Stimulated activated naive B cell treated with anti-CD40 and anti-IgM and Interleukin-4, amounts not matched to agents 10 μg/mL and 1 μg/mL and 100 μg/mL, for 72 hours (primary cell): ENCODE measurements around the gene PLEKHN1.
A peak's percentile ranks its signal among the peaks of the same experiment; 100 is the strongest.
"Not testable (repeated sequence)": the region's sequence is repeated elsewhere in the genome, so short reads cannot be mapped to it uniquely, and the experiment has no call there.

Experiments used
- ATAC-seq, 2 donors: fragments of 150-1000 bp; cut with Tn5 transposase; replicated peaks; 2 replicates each; pipeline ENCODE4 v1.10.0; 2021; ENCODE audit warnings: moderate library complexity in 1 of 2
- DNase-seq: peaks from one replicate; pipeline ENCODE4 v3.0.0; 2021
- H3K27ac Mint-ChIP-seq: one replicate; pipeline ENCODE4 v1.8.0; 2022; ENCODE audit warnings: mild to moderate bottlenecking, mixed read lengths
- H3K27me3 Mint-ChIP-seq, 2 donors: one replicate each; pipeline ENCODE4 v1.8.0; 2022; ENCODE audit warnings: mixed read lengths in 2 of 2
- H3K36me3 Mint-ChIP-seq, 2 donors: one replicate each; pipeline ENCODE4 v1.8.0; 2022; ENCODE audit warnings: mixed read lengths in 2 of 2, mild to moderate bottlenecking in 1 of 2
- H3K4me1 Mint-ChIP-seq, 2 donors: one replicate each; pipeline ENCODE4 v1.8.0; 2022; ENCODE audit warnings: mixed read lengths in 2 of 2, mild to moderate bottlenecking in 1 of 2
- H3K4me3 Mint-ChIP-seq, 2 donors: one replicate each; pipeline ENCODE4 v1.8.0; 2022; ENCODE audit warnings: mild to moderate bottlenecking in 2 of 2, mixed read lengths in 2 of 2, moderate library complexity in 1 of 2
- H3K9me3 Mint-ChIP-seq, 2 donors: one replicate each; pipeline ENCODE4 v1.8.0; 2022; ENCODE audit warnings: mixed read lengths in 2 of 2, mild to moderate bottlenecking in 1 of 2

PLEKHN1 gene

GRCh38 chr1:1013105-1013921 lies 47.0 kb downstream of the PLEKHN1 start, which contains the start of gene ISG15:
Gene ISG15 (plus strand): TSS chr1:1013497. CDS start chr1:1013574, 77 bp downstream.
- ATAC-seq (peak; percentile 98), DNase-seq (peak; percentile 79)
- peaks cover 2 to 3% of the 10 kb centered on the region in 2 donors for H3K27me3 Mint-ChIP-seq
- H3K4me3 Mint-ChIP-seq: peak within 1 kb of the TSS; percentile 91 to 93
- peaks cover 20 to 26% of the 10 kb centered on the region in 2 donors for H3K4me1 Mint-ChIP-seq
- H3K9me3 Mint-ChIP-seq: peaks cover 2 to 3% of the 10 kb centered on the region in 2 donors
- peak within 1 kb of the TSS; percentile 95 for H3K27ac Mint-ChIP-seq
- peaks cover 0 to 4% of the 10 kb centered on the region in 2 donors for H3K36me3 Mint-ChIP-seq

GRCh38 chr1:1013922-1014648 lies 47.8 kb downstream of the PLEKHN1 start:
- peak overlapping the region; percentile 91 to 93 for H3K4me3 Mint-ChIP-seq
- peak overlapping the region; percentile 95 for H3K27ac Mint-ChIP-seq
- peaks cover under 1 to 1% of the 10 kb centered on the region in 2 donors for H3K9me3 Mint-ChIP-seq
- no peaks in the 10 kb centered on the region for H3K27me3 Mint-ChIP-seq
- peaks cover 0 to 3% of the 10 kb centered on the region in 2 donors for H3K36me3 Mint-ChIP-seq
- DNase-seq (no peak), ATAC-seq (no peak)
- peaks cover 19 to 24% of the 10 kb centered on the region in 2 donors for H3K4me1 Mint-ChIP-seq

GRCh38 chr1:1014799-1015681 lies 48.8 kb downstream of the PLEKHN1 start:
- H3K4me3 Mint-ChIP-seq: peak overlapping the region; percentile 39 to 93
- peaks cover 18 to 22% of the 10 kb centered on the region in 2 donors for H3K4me1 Mint-ChIP-seq
- DNase-seq: no peak
- H3K27ac Mint-ChIP-seq: no peak overlapping the region
- no peaks in the 10 kb centered on the region for H3K9me3 Mint-ChIP-seq
- peaks cover 0 to 2% of the 10 kb centered on the region in 2 donors for H3K36me3 Mint-ChIP-seq
- ATAC-seq: no peak
- no peaks in the 10 kb centered on the region for H3K27me3 Mint-ChIP-seq

GRCh38 chr1:1017397-1018320 lies 51.4 kb downstream of the PLEKHN1 start:
- H3K36me3 Mint-ChIP-seq, DNase-seq, H3K4me3 Mint-ChIP-seq, H3K9me3 Mint-ChIP-seq, ATAC-seq: not testable (repeated sequence)
- Mint-ChIP-seq H3K27me3 (peaks cover 0 to 17% of the 10 kb centered on the region in 2 donors), H3K27ac (peak overlapping the region; percentile 28), H3K4me1 (peaks cover 18 to 35% of the 10 kb centered on the region in 2 donors)

GRCh38 chr1:1018321-1018685 lies 52.0 kb downstream of the PLEKHN1 start:
- not testable (repeated sequence) for H3K9me3 Mint-ChIP-seq, DNase-seq, H3K27ac Mint-ChIP-seq, ATAC-seq, H3K4me3 Mint-ChIP-seq, H3K36me3 Mint-ChIP-seq
- Mint-ChIP-seq H3K4me1 (peaks cover 16 to 40% of the 10 kb centered on the region in 2 donors), H3K27me3 (peaks cover 4 to 24% of the 10 kb centered on the region in 2 donors)

DNA sequence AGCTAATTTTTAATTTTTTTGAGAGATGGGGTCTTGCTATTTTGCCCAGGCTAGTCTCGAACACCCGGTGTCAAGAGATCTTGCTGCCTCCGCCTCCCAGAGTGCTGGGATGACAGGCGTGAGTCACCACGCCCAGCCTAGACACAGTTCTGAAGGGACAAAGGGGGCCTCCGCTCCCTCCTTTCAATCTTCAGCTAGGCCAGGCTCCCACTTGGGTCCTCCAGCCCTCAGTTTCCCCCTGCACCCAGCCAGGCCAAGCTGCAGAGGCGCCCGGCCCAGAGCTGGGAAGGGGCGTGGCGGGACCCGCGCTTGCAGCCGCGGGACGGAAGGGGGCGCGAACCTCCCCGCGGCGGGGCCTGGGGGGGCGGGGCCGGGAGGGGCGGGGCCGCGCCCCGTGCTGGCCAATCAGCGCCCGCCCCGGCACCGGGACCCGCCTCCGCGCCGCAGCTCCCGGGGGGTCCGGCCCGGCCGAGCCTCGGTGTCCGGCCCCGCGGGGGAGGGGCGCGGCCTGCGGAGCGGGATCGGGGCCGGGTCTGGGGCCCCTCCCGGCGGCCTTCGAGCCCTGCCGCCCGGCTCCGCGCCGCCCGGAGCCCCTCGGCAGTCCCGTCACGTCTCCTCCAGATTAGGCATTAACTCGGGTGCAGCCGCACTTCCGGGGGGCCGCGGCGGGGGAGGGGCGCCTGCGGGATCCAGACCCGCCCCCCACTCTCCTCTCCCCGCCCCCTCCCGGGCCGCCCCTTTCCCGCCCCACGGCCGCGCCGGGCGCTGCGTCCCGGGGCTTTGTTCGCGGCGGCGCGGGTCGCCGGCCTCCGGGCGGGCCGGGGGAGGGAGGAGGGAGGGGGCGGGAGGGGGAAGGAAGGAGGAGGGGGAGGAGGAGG lies 53.1 kb downstream of the PLEKHN1 start:
- H3K4me3 Mint-ChIP-seq: peak overlapping the region; percentile 53 to 59
- H3K27ac Mint-ChIP-seq: no peak overlapping the region
- H3K4me1 Mint-ChIP-seq: peaks cover 6 to 30% of the 10 kb centered on the region in 2 donors

DNA sequence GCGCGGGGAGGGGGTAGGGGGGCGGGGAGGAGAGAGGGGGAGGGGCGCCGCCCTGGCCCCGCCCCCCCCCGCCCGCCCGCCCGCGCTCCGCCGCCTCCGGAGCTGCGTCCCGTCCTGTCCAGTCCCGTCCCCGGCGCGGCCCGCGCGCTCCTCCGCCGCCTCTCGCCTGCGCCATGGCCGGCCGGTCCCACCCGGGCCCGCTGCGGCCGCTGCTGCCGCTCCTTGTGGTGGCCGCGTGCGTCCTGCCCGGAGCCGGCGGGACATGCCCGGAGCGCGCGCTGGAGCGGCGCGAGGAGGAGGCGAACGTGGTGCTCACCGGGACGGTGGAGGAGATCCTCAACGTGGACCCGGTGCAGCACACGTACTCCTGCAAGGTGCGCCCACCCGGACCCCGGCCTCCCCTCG lies 53.7 kb downstream of the PLEKHN1 start, which contains the start of gene AGRN:
AGRN (plus strand) TSS at position 121 of the 405 bp plus-strand sequence; CDS start at position 174, 53 bp downstream.
- no peak for DNase-seq
- no peak within 1 kb of the TSS for H3K27ac Mint-ChIP-seq
- peak; percentile 22 to 27 for ATAC-seq
- peaks cover 2 to 24% of the 10 kb centered on the region in 2 donors for H3K4me1 Mint-ChIP-seq
- H3K27me3 Mint-ChIP-seq: peaks cover 6 to 26% of the 10 kb centered on the region in 2 donors
- H3K36me3 Mint-ChIP-seq: peaks cover 0 to 8% of the 10 kb centered on the region in 2 donors
- H3K9me3 Mint-ChIP-seq: no peaks in the 10 kb centered on the region
- peak within 1 kb of the TSS; percentile 70 to 76 for H3K4me3 Mint-ChIP-seq

More for the DNA sequence above, 53.1 kb downstream of the PLEKHN1 start:
- no peaks in the 10 kb centered on the region for H3K9me3 Mint-ChIP-seq
- DNase-seq: peak; percentile 75
- peaks cover 2 to 8% of the 10 kb centered on the region in 2 donors for H3K36me3 Mint-ChIP-seq
- peaks cover 6 to 26% of the 10 kb centered on the region in 2 donors for H3K27me3 Mint-ChIP-seq
- peak; percentile 76 to 85 for ATAC-seq

GRCh38 chr1:1020415-1021009 lies 54.2 kb downstream of the PLEKHN1 start:
- DNase-seq (no peak), ATAC-seq (peak in 1 of 2 donors; percentile 18)
- no peak overlapping the region for H3K27ac Mint-ChIP-seq
- H3K9me3 Mint-ChIP-seq: no peaks in the 10 kb centered on the region
- peak overlapping the region; percentile 70 to 76 for H3K4me3 Mint-ChIP-seq
- peaks cover 0 to 8% of the 10 kb centered on the region in 2 donors for H3K36me3 Mint-ChIP-seq
- peaks cover 6 to 26% of the 10 kb centered on the region in 2 donors for H3K27me3 Mint-ChIP-seq
- H3K4me1 Mint-ChIP-seq: peaks cover 2 to 20% of the 10 kb centered on the region in 2 donors

GRCh38 chr1:1021010-1021919 lies 55.0 kb downstream of the PLEKHN1 start:
- Mint-ChIP-seq H3K9me3 (no peaks in the 10 kb centered on the region), H3K27ac (no peak overlapping the region), H3K27me3 (peaks cover 6 to 26% of the 10 kb centered on the region in 2 donors), H3K4me1 (peaks cover 4 to 20% of the 10 kb centered on the region in 2 donors), H3K36me3 (peaks cover 1 to 8% of the 10 kb centered on the region in 2 donors), H3K4me3 (peak overlapping the region; percentile 70 to 71)
- DNase-seq (no peak), ATAC-seq (no peak)

GRCh38 chr1:1021920-1022259 lies 55.6 kb downstream of the PLEKHN1 start:
- H3K27ac Mint-ChIP-seq: no peak overlapping the region
- ATAC-seq (no peak), DNase-seq (no peak)

More at GRCh38 chr1:1021920-1022259, 55.6 kb downstream of the PLEKHN1 start:
- H3K4me1 Mint-ChIP-seq: peaks cover 4 to 20% of the 10 kb centered on the region in 2 donors
- H3K4me3 Mint-ChIP-seq: no peak overlapping the region
- peaks cover 1 to 8% of the 10 kb centered on the region in 2 donors for H3K36me3 Mint-ChIP-seq
- H3K9me3 Mint-ChIP-seq: no peaks in the 10 kb centered on the region
- H3K27me3 Mint-ChIP-seq: peaks cover 6 to 26% of the 10 kb centered on the region in 2 donors
